GM12891 (cell line): ENCODE data around the gene TTC39A.

Experiments used
- DNase-seq: peaks from one replicate; pipeline ENCODE4 v3.0.0; 2011; ENCODE audit warnings: low spot score; ENCODE audit not compliant: insufficient read length
- FAIRE-seq: peaks from 2 replicates; lab custom pipeline; 2011; peaks lifted over from hg19 to GRCh38; lab: Jason Lieb, UNC
- PAX5 ChIP-seq: IDR thresholded peaks from 2 replicates; pipeline ENCODE4 v1.6.1; 2011; ENCODE audit warnings: low read length, moderate library complexity, mild to moderate bottlenecking; ENCODE audit not compliant: insufficient read depth, severe bottlenecking
- POLR2A ChIP-seq: IDR thresholded peaks from 2 replicates; pipeline ENCODE4 v1.6.1; 2011; ENCODE audit warnings: low read depth, low read length, control low read depth
- POLR2AphosphoS5 ChIP-seq: IDR thresholded peaks from 2 replicates; pipeline ENCODE4 v1.6.1; 2011; ENCODE audit warnings: low read depth, low read length, control low read depth
- POU2F2 ChIP-seq: IDR thresholded peaks from 2 replicates; pipeline ENCODE4 v1.6.1; 2011; ENCODE audit warnings: low read depth, mild to moderate bottlenecking, control low read depth, low read length, moderate library complexity
- SPI1 ChIP-seq: IDR thresholded peaks from 2 replicates; pipeline ENCODE4 v1.6.1; 2011; ENCODE audit warnings: low read depth, low read length, control low read depth
- TAF1 ChIP-seq: IDR thresholded peaks from 2 replicates; pipeline ENCODE4 v1.6.1; 2011; ENCODE audit warnings: low read depth, low read length, control low read depth

Gene TTC39A

GRCh38 chr1:51293898-51294515 lies 36.4 kb downstream of the TTC39A start:
- DNase-seq, result no peak
- no peak for TF ChIP-seq PAX5
- FAIRE-seq, result no peak

GRCh38 chr1:51290489-51290847 lies 39.9 kb downstream of the TTC39A start:
- DNase-seq (no peak), FAIRE-seq (no peak)
- no peak for TF ChIP-seq POLR2A

DNA sequence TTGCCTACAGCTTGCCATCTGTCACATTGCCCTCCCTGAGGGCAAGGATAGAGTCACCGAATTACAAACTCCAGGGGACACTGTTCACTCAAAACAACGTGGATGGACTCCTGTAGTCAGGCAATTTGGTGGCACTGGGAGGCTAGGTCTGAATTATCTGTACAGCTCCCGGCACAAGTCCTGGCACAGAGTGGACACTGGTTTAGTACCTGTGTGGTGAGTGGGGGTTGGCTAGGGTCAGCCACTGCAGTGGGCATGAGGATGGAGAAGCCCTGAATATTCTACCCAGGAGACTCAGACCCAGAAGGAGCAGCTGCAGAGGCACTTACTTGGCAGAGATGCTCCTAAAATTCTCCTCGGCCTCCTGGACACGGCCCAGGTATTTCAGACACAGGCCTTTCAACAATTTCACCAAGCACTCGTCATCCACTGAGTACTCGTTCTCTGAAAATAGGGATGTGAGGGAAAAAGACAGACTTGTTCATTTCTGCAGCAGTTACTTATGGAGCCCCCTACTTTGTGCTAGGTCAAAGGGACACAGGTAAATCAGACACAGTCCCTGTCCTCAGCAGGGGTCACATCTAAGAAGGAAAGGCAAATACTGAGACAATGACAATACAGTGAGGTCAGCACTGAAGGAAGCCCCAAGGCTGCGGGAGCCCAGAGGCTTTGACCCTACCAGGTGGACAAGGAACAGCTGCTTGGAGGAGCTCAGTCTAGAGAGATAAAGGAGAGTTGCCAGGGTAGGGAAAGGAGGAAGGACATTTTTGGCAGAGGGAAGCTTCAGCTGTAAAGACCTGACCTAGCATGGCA lies 40.5 kb downstream of the TTC39A start:
- DNase-seq, result no peak
- FAIRE-seq, result no peak
- TF ChIP-seq PAX5, result no peak
- no peak for TF ChIP-seq POLR2AphosphoS5
- no peak for TF ChIP-seq TAF1
- no peak for TF ChIP-seq POLR2A
- TF ChIP-seq SPI1, result no peak
- no peak for TF ChIP-seq POU2F2

DNA sequence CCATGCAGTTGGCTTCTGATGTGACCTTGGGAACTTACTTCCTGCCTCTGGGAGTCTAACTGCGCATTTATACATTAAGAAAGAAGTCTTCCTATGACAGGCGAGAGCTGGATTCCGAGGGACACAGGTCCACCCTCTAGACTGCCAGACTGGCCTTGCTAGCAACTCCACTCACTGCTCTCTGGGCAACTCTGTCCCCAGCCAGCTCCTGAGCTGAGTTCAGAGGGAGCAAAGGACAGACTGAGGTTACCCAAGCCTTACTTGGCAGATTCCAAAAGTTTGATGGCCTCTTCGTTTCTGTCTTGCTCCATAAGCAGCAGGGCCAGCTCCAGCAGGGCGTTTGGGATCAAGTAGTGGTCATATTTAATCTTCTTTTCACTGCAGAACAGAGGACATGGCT lies 41.8 kb downstream of the TTC39A start:
- FAIRE-seq (no peak), DNase-seq (no peak)
- TF ChIP-seq PAX5 (no peak), POU2F2 (no peak), POLR2A (no peak), POLR2AphosphoS5 (no peak), SPI1 (no peak), TAF1 (no peak)

DNA sequence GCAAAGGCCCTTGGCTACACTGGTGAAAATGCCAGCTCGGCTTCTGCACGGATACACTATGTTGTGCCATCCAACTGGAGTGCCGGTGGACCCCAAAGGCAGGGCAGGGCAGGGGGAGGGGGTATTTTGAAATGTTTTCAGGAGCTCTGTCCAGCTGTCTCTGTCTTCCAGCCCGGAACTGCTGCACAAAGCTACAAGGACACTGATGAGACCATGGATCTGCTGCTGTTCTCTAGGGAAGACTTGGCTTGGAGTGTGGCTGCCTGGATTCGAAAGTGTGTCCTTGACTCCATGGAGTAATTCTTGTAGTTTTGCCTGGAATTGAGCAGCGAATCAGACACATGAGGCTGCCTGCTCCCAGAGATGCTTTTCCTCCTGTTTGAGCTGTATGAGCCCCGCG lies 42.4 kb downstream of the TTC39A start:
- FAIRE-seq (no peak), DNase-seq (no peak)
- TF ChIP-seq TAF1 (no peak), POLR2A (no peak), POU2F2 (no peak), PAX5 (no peak), POLR2AphosphoS5 (no peak), SPI1 (no peak)

DNA sequence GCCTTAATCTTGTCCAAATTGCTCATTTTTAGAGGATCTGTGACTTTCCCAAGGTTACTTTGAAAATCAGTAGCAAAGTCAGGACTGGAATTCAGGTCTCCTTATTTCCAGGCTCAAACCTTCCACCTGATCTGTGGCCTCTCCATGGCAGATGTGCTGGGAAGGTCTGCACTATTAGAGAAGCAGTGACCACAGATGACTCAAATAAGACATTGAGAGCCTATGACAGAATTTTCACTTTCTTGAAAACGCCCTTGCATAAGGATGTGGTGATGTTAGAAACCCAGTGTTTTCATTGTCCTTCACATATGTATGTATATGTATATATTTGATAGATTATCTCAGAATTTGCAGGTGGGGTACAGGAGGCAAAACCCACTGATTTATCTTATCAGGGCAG lies 45.3 kb downstream of the TTC39A start:
- DNase-seq, result no peak
- TF ChIP-seq PAX5 (no peak), POU2F2 (no peak), POLR2AphosphoS5 (no peak), POLR2A (no peak), TAF1 (no peak), SPI1 (no peak)
- no peak for FAIRE-seq

GRCh38 chr1:51284487-51284954 lies 45.8 kb downstream of the TTC39A start:
- FAIRE-seq (peak; percentile 40), DNase-seq (no peak)
- TF ChIP-seq PAX5, result no peak
- peak; percentile 43 for TF ChIP-seq SPI1
- no peak for TF ChIP-seq POLR2A
- TF ChIP-seq POLR2AphosphoS5, result no peak

DNA sequence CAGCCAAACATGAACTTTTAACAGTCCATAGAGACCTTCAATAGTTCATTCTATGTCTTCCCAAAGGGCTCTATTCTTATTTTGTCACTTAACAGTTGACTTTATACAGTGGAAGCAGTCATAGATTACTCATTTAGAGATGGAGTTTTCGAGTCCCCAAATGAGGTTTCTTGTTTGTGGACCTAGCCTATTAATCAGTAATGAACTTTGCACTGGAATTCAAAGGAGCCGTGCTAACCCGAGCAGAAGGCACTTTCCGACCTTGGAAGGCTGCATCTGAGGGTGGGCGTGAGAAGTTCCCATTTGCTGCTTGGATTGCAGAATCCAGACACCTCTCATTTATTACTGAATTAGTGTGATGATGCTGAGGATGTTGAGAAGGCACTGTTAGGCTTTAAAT lies 46.4 kb downstream of the TTC39A start:
- FAIRE-seq, result no peak
- no peak for TF ChIP-seq POLR2AphosphoS5
- no peak for TF ChIP-seq POU2F2
- TF ChIP-seq POLR2A, result no peak

GRCh38 chr1:51282605-51283004 lies 47.8 kb downstream of the TTC39A start:
- no peak for FAIRE-seq
- TF ChIP-seq POLR2A, result no peak
- no peak for TF ChIP-seq TAF1
- no peak for TF ChIP-seq PAX5
- TF ChIP-seq SPI1, result no peak
- no peak for TF ChIP-seq POU2F2
- TF ChIP-seq POLR2AphosphoS5, result no peak
- no peak for DNase-seq

More for the DNA sequence above, 46.4 kb downstream of the TTC39A start:
- no peak for DNase-seq

DNA sequence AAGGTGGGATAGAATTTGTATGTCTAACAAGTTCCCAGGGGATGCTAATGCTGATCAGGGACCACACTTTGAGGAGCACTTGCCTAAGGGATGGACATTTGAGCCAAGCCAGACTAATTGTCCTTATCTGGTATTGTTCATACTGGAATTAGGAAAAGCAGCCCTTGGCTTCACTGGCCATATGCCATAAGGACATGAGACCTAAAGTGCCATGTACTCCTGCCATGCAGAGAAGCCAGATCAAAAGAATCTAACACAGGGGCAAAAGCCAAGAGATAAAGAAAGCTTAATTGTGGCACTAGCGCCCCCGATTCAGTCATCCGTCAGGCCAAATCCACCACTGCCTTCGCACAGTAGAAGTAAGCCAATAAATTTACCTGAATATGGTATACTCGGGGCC lies 48.6 kb downstream of the TTC39A start:
- DNase-seq (no peak), FAIRE-seq (no peak)
- TF ChIP-seq SPI1 (no peak), POLR2A (no peak), POLR2AphosphoS5 (no peak), POU2F2 (no peak), TAF1 (no peak), PAX5 (no peak)
